Spleen (tissue), 11 donors: ENCODE data around the gene PTPN7. TPM values are rescaled to one million over a fixed set of nuclear protein-coding genes. Genes with fewer than 3 reads are reported as not detected.

Source experiments
- DNase-seq: peaks from one replicate; pipeline ENCODE4 v3.0.0-alpha.2; 2020
- H3K27ac ChIP-seq, 8 donors: fragments of 200-600 bp; sonication (generic) in 7 of 8; 1 replicate in 4 of 8; 2 replicates in 4 of 8; pipeline versions ENCODE4 v1.5.0 to v1.8.0; 2016 to 2021; ENCODE audit warnings: inconsistent platforms in 4 of 8, mild to moderate bottlenecking in 4 of 8, moderate library complexity in 1 of 8
- H3K27me3 ChIP-seq, 7 donors: fragments of 200-600 bp; sonication (generic) in 6 of 7; replicated peaks in 1 of 7; 1 replicate in 4 of 7; 2 replicates in 3 of 7; pipeline versions ENCODE4 v1.5.0 to v1.8.0; 2016 to 2021; ENCODE audit warnings: inconsistent platforms in 3 of 7, mild to moderate bottlenecking in 1 of 7
- H3K36me3 ChIP-seq, 6 donors: fragments of 200-600 bp; sonication (generic) in 5 of 6; 1 replicate in 4 of 6; 2 replicates in 2 of 6; pipeline versions ENCODE4 v1.5.0 to v1.8.0; 2016 to 2021; ENCODE audit warnings: inconsistent platforms in 2 of 6
- H3K4me1 ChIP-seq, 6 donors: fragments of 200-600 bp; sonication (generic) in 5 of 6; 1 replicate in 3 of 6; 2 replicates in 3 of 6; pipeline versions ENCODE4 v1.5.0 to v1.8.0; 2016 to 2021; ENCODE audit warnings: inconsistent platforms in 3 of 6
- H3K4me3 ChIP-seq, 8 donors: fragments of 200-600 bp; sonication (generic) in 7 of 8; 1 replicate in 4 of 8; 2 replicates in 4 of 8; pipeline versions ENCODE4 v1.5.0 to v1.8.0; 2016 to 2021; ENCODE audit warnings: inconsistent platforms in 4 of 8, mild to moderate bottlenecking in 4 of 8, moderate library complexity in 2 of 8
- H3K9me3 ChIP-seq, 8 donors: fragments of 200-600 bp; sonication (generic) in 7 of 8; 1 replicate in 4 of 8; 2 replicates in 4 of 8; pipeline versions ENCODE4 v1.5.0 to v1.8.0; 2016 to 2021; ENCODE audit warnings: inconsistent platforms in 4 of 8
- CTCF ChIP-seq, 11 experiments: fragments of 200-600 bp in 7 of 11; fragments of 450-650 bp in 4 of 11; sonication (generic) in 4 of 11; IDR thresholded peaks in 8 of 11; conservative IDR thresholded peaks in 3 of 11; 1 replicate in 7 of 11; 2 replicates in 4 of 11; pipeline versions ENCODE4 v1.4.0 to v1.8.0; 2016 to 2021; ENCODE audit warnings: antibody characterized with exemption in 11 of 11, inconsistent platforms in 4 of 11, mild to moderate bottlenecking in 1 of 11
- POLR2A ChIP-seq, 3 donors: fragments of 450-650 bp; IDR thresholded peaks; one replicate each; pipeline ENCODE4 v1.5.1; 2017; ENCODE audit warnings: antibody characterized with exemption in 3 of 3, mild to moderate bottlenecking in 1 of 3
- POLR2AphosphoS5 ChIP-seq, 3 donors: sonication (generic); formaldehyde crosslinking; IDR thresholded peaks; one replicate each; pipeline ENCODE4 v1.5.1; 2017; ENCODE audit warnings: antibody characterized with exemption in 3 of 3
- WGBS, 5 donors: extraction: QIAGEN DNeasy Blood & Tissue Kit in 3 of 5; methylation state at CpG; one replicate each; pipeline versions ENCODE4 v1.1.5 to v1.1.7; 2013 to 2018; 5-methylcytosine and 5-hydroxymethylcytosine counted together
- intact Hi-C: fragments of 100-400 bp; cut with DNase I; formaldehyde crosslinking; loops from one replicate; pipeline ENCODE4 v1.15.0; 2023; ENCODE audit warnings: low total_unique reads
- polyA plus RNA-seq, 3 donors: library from polyadenylated mRNA; stranded (reverse); fragments of 200-250 nt; gene quantifications; one replicate each; pipeline ENCODE4 v1.2.1, GENCODE V29; 2013
- total RNA-seq, 7 donors: library from RNA; depleted of rRNA in 3 of 7; stranded (reverse); fragments of >200 nt in 3 of 7; fragmentation: NEBNext Ultra II Directional in 4 of 7; extraction: Animal tissue kit (Norgen Biotek cat#: 25700) in 4 of 7; gene quantifications; one replicate each; pipeline versions ENCODE4 v1.1.0 to v1.2.1, GENCODE V29; 2016 to 2021
- donor health status: healthy with polysubstance abuse.
- donor health status: DM: no; HTN: no; CAD: no; lungs with moderate emphysema.
- donor health status: DM: no; HTN: no; CAD: no.
- donor health status: Bipolar disorder and iron deficiency.
- donor health status: healthy.
- donor health status: DM: no; HTN: no; CAD: no.
- donor health status: DM: yes; HTN: yes; CAD: no.

Gene PTPN7
- total and polyA plus RNA-seq, 10 donors = 27.8 to 49.0 (median 40.3) TPM

GRCh38 chr1:202126426-202126825 is 34.0 kb downstream of the PTPN7 start:
- Histone ChIP-seq H3K9me3 (no peaks in the 10 kb centered on the region), H3K27me3 (peaks cover 0 to 28% (median 0%) of the 10 kb centered on the region in 7 donors), H3K4me1 (peaks cover 0 to 16% (median 7%) of the 10 kb centered on the region in 6 donors), H3K27ac (no peak overlapping the region), H3K36me3 (peaks cover 0 to under 1% (median 0%) of the 10 kb centered on the region in 6 donors), H3K4me3 (no peak overlapping the region)
- intact Hi-C loops = no loop called here
- 0 to 16% (median 6%) methylated on average over 5 to 9 of the region's 9 CpGs for WGBS, 5 donors
- TF ChIP-seq CTCF (IDR thresholded peaks at IDR 0.05 in 8 of 11, conservative IDR thresholded peaks at IDR 0.05 in 3 of 11) (no peak), POLR2AphosphoS5 (IDR thresholded peaks at IDR 0.05) (no peak), POLR2A (IDR thresholded peaks at IDR 0.05) (no peak)
- no peak for DNase-seq

- intact Hi-C loops = no loop called here
- H3K27me3 ChIP-seq = peaks cover 0 to 28% (median 0%) of the 10 kb centered on the region in 7 donors
- no peak for TF ChIP-seq POLR2A (IDR thresholded peaks at IDR 0.05)
- TF ChIP-seq CTCF (IDR thresholded peaks at IDR 0.05 in 8 of 11, conservative IDR thresholded peaks at IDR 0.05 in 3 of 11) = no peak
- no peak for TF ChIP-seq POLR2AphosphoS5 (IDR thresholded peaks at IDR 0.05)
- no peaks in the 10 kb centered on the region for H3K9me3 ChIP-seq
- no peak overlapping the region for H3K27ac ChIP-seq
- DNase-seq = no peak
- no peaks in the 10 kb centered on the region for H3K36me3 ChIP-seq
- H3K4me3 ChIP-seq = no peak overlapping the region
- peaks cover 0 to 8% (median 3%) of the 10 kb centered on the region in 6 donors for H3K4me1 ChIP-seq
- WGBS, 5 donors = 91 to 97% (median 92%) methylated on average over 8 of the region's 8 CpGs
Measured at GRCh38 chr1:202125611-202126010, 34.8 kb downstream of the PTPN7 start.

GRCh38 chr1:202124142-202124541 is 36.3 kb downstream of the PTPN7 start:
- TF ChIP-seq CTCF (IDR thresholded peaks at IDR 0.05 in 8 of 11, conservative IDR thresholded peaks at IDR 0.05 in 3 of 11) (no peak), POLR2A (IDR thresholded peaks at IDR 0.05) (no peak), POLR2AphosphoS5 (IDR thresholded peaks at IDR 0.05) (no peak)
- no peak overlapping the region for H3K27ac ChIP-seq
- no peak overlapping the region for H3K4me3 ChIP-seq
- H3K36me3 ChIP-seq = no peaks in the 10 kb centered on the region
- WGBS, 5 donors = 85 to 92% (median 88%) methylated on average over 7 of the region's 7 CpGs
- H3K27me3 ChIP-seq = peaks cover 0 to 31% (median 0%) of the 10 kb centered on the region in 7 donors
- no peak for DNase-seq
- intact Hi-C loops = no loop called here
- no peaks in the 10 kb centered on the region for H3K9me3 ChIP-seq
- no peaks in the 10 kb centered on the region for H3K4me1 ChIP-seq

GRCh38 chr1:202123336-202123813 is 37.0 kb downstream of the PTPN7 start:
- Histone ChIP-seq H3K4me1 (no peaks in the 10 kb centered on the region), H3K36me3 (no peaks in the 10 kb centered on the region), H3K27ac (no peak overlapping the region), H3K4me3 (no peak overlapping the region), H3K27me3 (peaks cover 0 to 38% (median 0%) of the 10 kb centered on the region in 7 donors), H3K9me3 (no peaks in the 10 kb centered on the region)
- DNase-seq = no peak
- 80 to 92% (median 88%) methylated on average over 7 to 10 of the region's 10 CpGs for WGBS, 5 donors
- TF ChIP-seq POLR2A (IDR thresholded peaks at IDR 0.05) (no peak), CTCF (IDR thresholded peaks at IDR 0.05 in 8 of 11, conservative IDR thresholded peaks at IDR 0.05 in 3 of 11) (no peak), POLR2AphosphoS5 (IDR thresholded peaks at IDR 0.05) (no peak)
- intact Hi-C loops = no loop called here
